ENCODE results near the gene GSPT1.

The GSPT1 gene

GRCh38 chr16:11869353-11870228 lies 46.2 kb downstream of the GSPT1 start:
- no peaks in the 10 kb centered on the region for H3K4me1 ChIP-seq (ENCODE audit: control insufficient read depth, insufficient read depth, low read length)
- no peak overlapping the region for H3K4me3 ChIP-seq (ENCODE audit: low read length)
- no peak overlapping the region for H3K9ac ChIP-seq (ENCODE audit: low read length)
- H3K27me3 ChIP-seq (ENCODE audit: control insufficient read depth, insufficient read depth, low read length): no peaks in the 10 kb centered on the region
- no peak overlapping the region for H3K27ac ChIP-seq (ENCODE audit: low read depth, low read length)
- peaks cover 17% of the 10 kb centered on the region for H3K36me3 ChIP-seq (ENCODE audit: control insufficient read depth, insufficient read depth, low read length)

GRCh38 chr16:11868412-11868980 lies 47.3 kb downstream of the GSPT1 start:
- no peak overlapping the region for H3K9ac ChIP-seq (ENCODE audit: low read length)
- no peak overlapping the region for H3K4me3 ChIP-seq (ENCODE audit: low read length)
- no peak overlapping the region for H3K27ac ChIP-seq (ENCODE audit: low read depth, low read length)
- no peaks in the 10 kb centered on the region for H3K27me3 ChIP-seq (ENCODE audit: control insufficient read depth, insufficient read depth, low read length)
- H3K36me3 ChIP-seq (ENCODE audit: control insufficient read depth, insufficient read depth, low read length): peaks cover 17% of the 10 kb centered on the region
- no peaks in the 10 kb centered on the region for H3K4me1 ChIP-seq (ENCODE audit: control insufficient read depth, insufficient read depth, low read length)

- no peak overlapping the region for H3K4me3 ChIP-seq (ENCODE audit: low read length)
- H3K27ac ChIP-seq (ENCODE audit: low read depth, low read length): no peak overlapping the region
- no peaks in the 10 kb centered on the region for H3K36me3 ChIP-seq (ENCODE audit: control insufficient read depth, insufficient read depth, low read length)
- no peaks in the 10 kb centered on the region for H3K4me1 ChIP-seq (ENCODE audit: control insufficient read depth, insufficient read depth, low read length)
- no peaks in the 10 kb centered on the region for H3K27me3 ChIP-seq (ENCODE audit: control insufficient read depth, insufficient read depth, low read length)
- H3K9ac ChIP-seq (ENCODE audit: low read length): no peak overlapping the region
These were observed 53.3 kb downstream of the GSPT1 start for GRCh38 chr16:11862489-11862888.

GRCh38 chr16:11857161-11857560 lies 58.6 kb downstream of the GSPT1 start:
- Histone ChIP-seq H3K4me1 (ENCODE audit: control insufficient read depth, insufficient read depth, low read length) (peaks cover 2% of the 10 kb centered on the region), H3K27me3 (ENCODE audit: control insufficient read depth, insufficient read depth, low read length) (no peaks in the 10 kb centered on the region), H3K4me3 (ENCODE audit: low read length) (no peak overlapping the region), H3K27ac (ENCODE audit: low read depth, low read length) (no peak overlapping the region), H3K9ac (ENCODE audit: low read length) (no peak overlapping the region), H3K36me3 (ENCODE audit: control insufficient read depth, insufficient read depth, low read length) (no peaks in the 10 kb centered on the region)

- peaks cover 7% of the 10 kb centered on the region for H3K4me1 ChIP-seq (ENCODE audit: control insufficient read depth, insufficient read depth, low read length)
- H3K4me3 ChIP-seq (ENCODE audit: low read length): peak overlapping the region; percentile 99
- peak overlapping the region; percentile 87 for H3K27ac ChIP-seq (ENCODE audit: low read depth, low read length)
These were observed 63.5 kb downstream of the GSPT1 start for GRCh38 chr16:11852092-11852809.

GRCh38 chr16:11851294-11852091 lies 64.3 kb downstream of the GSPT1 start, which contains the start of gene RSL1D1:
Gene RSL1D1 (minus strand): TSS chr16:11851542. CDS start chr16:11851512, 30 bp downstream.
- peak within 1 kb of the TSS; percentile 99 for H3K4me3 ChIP-seq (ENCODE audit: low read length)
- no peaks in the 10 kb centered on the region for H3K27me3 ChIP-seq (ENCODE audit: control insufficient read depth, insufficient read depth, low read length)
- peak within 1 kb of the TSS; percentile 87 for H3K27ac ChIP-seq (ENCODE audit: low read depth, low read length)
- H3K9ac ChIP-seq (ENCODE audit: low read length): peak within 1 kb of the TSS; percentile 79
- H3K4me1 ChIP-seq (ENCODE audit: control insufficient read depth, insufficient read depth, low read length): peaks cover 7% of the 10 kb centered on the region
- peaks cover 4% of the 10 kb centered on the region for H3K36me3 ChIP-seq (ENCODE audit: control insufficient read depth, insufficient read depth, low read length)

More at GRCh38 chr16:11852092-11852809, 63.5 kb downstream of the GSPT1 start:
- Histone ChIP-seq H3K27me3 (ENCODE audit: control insufficient read depth, insufficient read depth, low read length) (no peaks in the 10 kb centered on the region), H3K36me3 (ENCODE audit: control insufficient read depth, insufficient read depth, low read length) (peaks cover 4% of the 10 kb centered on the region), H3K9ac (ENCODE audit: low read length) (peak overlapping the region; percentile 59)

- Histone ChIP-seq H3K4me3 (ENCODE audit: low read length) (no peak overlapping the region), H3K9ac (ENCODE audit: low read length) (no peak overlapping the region), H3K36me3 (ENCODE audit: control insufficient read depth, insufficient read depth, low read length) (peaks cover 25% of the 10 kb centered on the region), H3K27me3 (ENCODE audit: control insufficient read depth, insufficient read depth, low read length) (no peaks in the 10 kb centered on the region), H3K27ac (ENCODE audit: low read depth, low read length) (no peak overlapping the region), H3K4me1 (ENCODE audit: control insufficient read depth, insufficient read depth, low read length) (peaks cover 7% of the 10 kb centered on the region)
These were observed 66.9 kb downstream of the GSPT1 start for GRCh38 chr16:11848842-11849241.

- no peak overlapping the region for H3K9ac ChIP-seq (ENCODE audit: low read length)
- H3K4me1 ChIP-seq (ENCODE audit: control insufficient read depth, insufficient read depth, low read length): no peaks in the 10 kb centered on the region
- no peak overlapping the region for H3K4me3 ChIP-seq (ENCODE audit: low read length)
- H3K27me3 ChIP-seq (ENCODE audit: control insufficient read depth, insufficient read depth, low read length): no peaks in the 10 kb centered on the region
- H3K36me3 ChIP-seq (ENCODE audit: control insufficient read depth, insufficient read depth, low read length): peaks cover 28% of the 10 kb centered on the region
- H3K27ac ChIP-seq (ENCODE audit: low read depth, low read length): no peak overlapping the region
These were observed 71.3 kb downstream of the GSPT1 start for GRCh38 chr16:11844499-11844898.

- no peak overlapping the region for H3K27ac ChIP-seq (ENCODE audit: low read depth, low read length)
- H3K27me3 ChIP-seq (ENCODE audit: control insufficient read depth, insufficient read depth, low read length): no peaks in the 10 kb centered on the region
- H3K4me1 ChIP-seq (ENCODE audit: control insufficient read depth, insufficient read depth, low read length): no peaks in the 10 kb centered on the region
- H3K4me3 ChIP-seq (ENCODE audit: low read length): no peak overlapping the region
- no peak overlapping the region for H3K9ac ChIP-seq (ENCODE audit: low read length)
- peaks cover 28% of the 10 kb centered on the region for H3K36me3 ChIP-seq (ENCODE audit: control insufficient read depth, insufficient read depth, low read length)
These were observed 71.9 kb downstream of the GSPT1 start for GRCh38 chr16:11843861-11844260.

- Histone ChIP-seq H3K9ac (ENCODE audit: low read length) (no peak overlapping the region), H3K4me1 (ENCODE audit: control insufficient read depth, insufficient read depth, low read length) (no peaks in the 10 kb centered on the region), H3K27me3 (ENCODE audit: control insufficient read depth, insufficient read depth, low read length) (no peaks in the 10 kb centered on the region), H3K4me3 (ENCODE audit: low read length) (no peak overlapping the region), H3K27ac (ENCODE audit: low read depth, low read length) (no peak overlapping the region), H3K36me3 (ENCODE audit: control insufficient read depth, insufficient read depth, low read length) (peaks cover 30% of the 10 kb centered on the region)
These were observed 72.5 kb downstream of the GSPT1 start for GRCh38 chr16:11843206-11843605.

GRCh38 chr16:11841026-11841425 lies 74.7 kb downstream of the GSPT1 start:
- H3K9ac ChIP-seq (ENCODE audit: low read length): no peak overlapping the region
- no peaks in the 10 kb centered on the region for H3K27me3 ChIP-seq (ENCODE audit: control insufficient read depth, insufficient read depth, low read length)
- no peak overlapping the region for H3K4me3 ChIP-seq (ENCODE audit: low read length)
- H3K27ac ChIP-seq (ENCODE audit: low read depth, low read length): no peak overlapping the region
- H3K36me3 ChIP-seq (ENCODE audit: control insufficient read depth, insufficient read depth, low read length): peaks cover 45% of the 10 kb centered on the region
- no peaks in the 10 kb centered on the region for H3K4me1 ChIP-seq (ENCODE audit: control insufficient read depth, insufficient read depth, low read length)
